GM21381 (cell line): ENCODE results near the gene IWS1.
"Not testable (repeated sequence)": the region's sequence is repeated elsewhere in the genome, so short reads cannot be mapped to it uniquely, and the experiment has no call there.

Source experiments
- ATAC-seq: cut with Tn5 transposase; IDR thresholded peaks from one replicate; pipeline ENCODE4 v1.9.1; 2021; ENCODE audit warnings: mild to moderate bottlenecking, moderate library complexity; ENCODE audit not compliant: unreplicated experiment

Gene IWS1

GRCh38 chr2:127561371-127561770, 35.1 kb upstream of the IWS1 start:
- no peak for ATAC-seq

- no peak for ATAC-seq
These were observed 34.6 kb upstream of the IWS1 start for GRCh38 chr2:127560931-127561280.

- no peak for ATAC-seq
These were observed 34.1 kb upstream of the IWS1 start for GRCh38 chr2:127560201-127560930.

- ATAC-seq, result no peak
These were observed 33.2 kb upstream of the IWS1 start for GRCh38 chr2:127559454-127559853.

GRCh38 chr2:127558911-127559310, 32.6 kb upstream of the IWS1 start:
- no peak for ATAC-seq

GRCh38 chr2:127552846-127553245, 26.6 kb upstream of the IWS1 start:
- no peak for ATAC-seq

GRCh38 chr2:127552336-127552735, 26.0 kb upstream of the IWS1 start:
- ATAC-seq, result no peak

- ATAC-seq, result no peak
These were observed 25.1 kb upstream of the IWS1 start for GRCh38 chr2:127551221-127551930.

GRCh38 chr2:127546797-127547196, 20.5 kb upstream of the IWS1 start:
- ATAC-seq, result no peak

- ATAC-seq, result no peak
These were observed 19.5 kb upstream of the IWS1 start for GRCh38 chr2:127545796-127546195.

- ATAC-seq, result no peak
These were observed 18.9 kb upstream of the IWS1 start for GRCh38 chr2:127545189-127545588.

GRCh38 chr2:127543013-127543501, 16.8 kb upstream of the IWS1 start:
- ATAC-seq, result not testable (repeated sequence)

GRCh38 chr2:127542231-127542630, 15.9 kb upstream of the IWS1 start:
- ATAC-seq, result no peak

- ATAC-seq, result no peak
These were observed 15.5 kb upstream of the IWS1 start for GRCh38 chr2:127541809-127542208.

- ATAC-seq, result no peak
These were observed 11.4 kb upstream of the IWS1 start for GRCh38 chr2:127537644-127538043.

- ATAC-seq, result no peak
These were observed 10.6 kb upstream of the IWS1 start for GRCh38 chr2:127536707-127537541.

- ATAC-seq, result no peak
These were observed 9.6 kb upstream of the IWS1 start for GRCh38 chr2:127535918-127536317.

- ATAC-seq, result no peak
These were observed 9.2 kb upstream of the IWS1 start, which contains the start of gene MYO7B for GRCh38 chr2:127535422-127535901. TSS of gene MYO7B (plus strand) at chr2:127535683. CDS start at chr2:127559723, 24,040 bp downstream.

GRCh38 chr2:127532296-127532695, 6.0 kb upstream of the IWS1 start:
- ATAC-seq, result no peak

- no peak for ATAC-seq
These were observed 4.9 kb upstream of the IWS1 start for GRCh38 chr2:127531221-127531648.
